GM12878 (cell line): ENCODE data around the gene TLCD3B. TPM values are rescaled to one million over a fixed set of nuclear protein-coding genes. Genes with fewer than 3 reads are reported as not detected.
"Not testable (repeated sequence)": the region's sequence is repeated elsewhere in the genome, so short reads cannot be mapped to it uniquely, and the experiment has no call there.

Experiments used
- ATAC-seq: fragments of 200-7000 bp; cut with Tn5 transposase; 3 replicates; pipeline ENCODE4 v1.9.1; 2020; ENCODE audit warnings: mild to moderate bottlenecking, moderate library complexity
- BruUV-seq: library from RNA; stranded (reverse); fragments of 400-500 nt; replicated peaks from 2 replicates; lab custom pipeline; 2021; lab: Mats Ljungman, UMichigan
- CTCF ChIA-PET: fragments of 300-600 bp; sonication (Branson Sonifier 250); formaldehyde crosslinking; extraction: SDS; loops from one replicate; lab custom pipeline; 2021; ENCODE audit warnings: inconsistent platforms; lab: Yijun Ruan, JAX
- POLR2A ChIA-PET: fragments of 350-600 bp; formaldehyde crosslinking; extraction: SDS; loops from one replicate; lab custom pipeline; 2021; ENCODE audit warnings: inconsistent platforms; lab: Charles Lee
- RAD21 ChIA-PET: fragments of 300-600 bp; sonication (Branson Sonifier 250); formaldehyde crosslinking; loops from one replicate; lab custom pipeline; 2023; ENCODE audit warnings: antibody characterized with exemption; ENCODE audit not compliant: unreplicated experiment; lab: Charles Lee
- SMC1A ChIA-PET: fragments of 300-600 bp; sonication (Branson Sonifier 250); formaldehyde crosslinking; loops from one replicate; lab custom pipeline; 2023; ENCODE audit not compliant: unreplicated experiment, uncharacterized antibody; lab: Charles Lee
- DNase-seq: peaks from one replicate; pipeline ENCODE4 v3.0.0-alpha.2; 2011; ENCODE audit warnings: low read depth, low spot score
- FAIRE-seq: peaks from 3 replicates; lab custom pipeline; 2011; peaks lifted over from hg19 to GRCh38; lab: Jason Lieb, UNC
- H2AFZ ChIP-seq: 2 replicates; pipeline ENCODE4 v1.6.0; 2011; ENCODE audit warnings: low read depth, low read length, control low read depth; ENCODE audit not compliant: control insufficient read depth
- H3K27ac ChIP-seq: 2 replicates; pipeline ENCODE4 v1.5.1; 2011; ENCODE audit warnings: control low read depth; ENCODE audit not compliant: control insufficient read depth, insufficient read depth
- H3K27me3 ChIP-seq, 2 experiments: replicated peaks in 1 of 2; 2 replicates each; pipeline versions ENCODE4 v1.6.0 to v1.6.1; 2011; ENCODE audit warnings: low read length in 1 of 2; ENCODE audit not compliant: control insufficient read depth in 2 of 2, insufficient read depth in 2 of 2
- H3K36me3 ChIP-seq, 2 experiments: 2 replicates each; pipeline ENCODE4 v1.5.1; 2011; ENCODE audit warnings: low read length in 1 of 2; ENCODE audit not compliant: control insufficient read depth in 2 of 2, insufficient read depth in 2 of 2
- H3K4me1 ChIP-seq: 2 replicates; pipeline ENCODE4 v1.6.1; 2011; ENCODE audit warnings: mild to moderate bottlenecking, low read length, moderate library complexity, mixed read lengths; ENCODE audit not compliant: control insufficient read depth, insufficient read depth
- H3K4me2 ChIP-seq: 2 replicates; pipeline ENCODE4 v1.6.0; 2011; ENCODE audit warnings: control low read depth; ENCODE audit not compliant: control insufficient read depth, insufficient read depth
- H3K4me3 ChIP-seq: fragments of 200-600 bp; sonication (generic); 2 replicates; pipeline ENCODE4 v1.5.1; 2016
- H3K79me2 ChIP-seq: 2 replicates; pipeline ENCODE4 v1.6.0; 2011; ENCODE audit warnings: low read length; ENCODE audit not compliant: control insufficient read depth, insufficient read depth
- H3K9ac ChIP-seq: 2 replicates; pipeline ENCODE4 v1.8.0; 2011; ENCODE audit warnings: low read length, control low read depth, mixed read lengths; ENCODE audit not compliant: control insufficient read depth, insufficient read depth
- H3K9me3 ChIP-seq: replicated peaks from 3 replicates; pipeline ENCODE4 v1.5.1; 2011; ENCODE audit warnings: mild to moderate bottlenecking, low read length; ENCODE audit not compliant: control insufficient read depth, insufficient read depth
- H4K20me1 ChIP-seq: 2 replicates; pipeline ENCODE4 v1.6.0; 2011; ENCODE audit not compliant: control insufficient read depth, insufficient read depth
- LARP7 ChIP-seq: fragments of 450-650 bp; IDR thresholded peaks from 2 replicates; pipeline ENCODE4 v1.6.1; 2017; ENCODE audit warnings: mild to moderate bottlenecking
- RAD21 ChIP-seq: IDR thresholded peaks from 2 replicates; pipeline ENCODE4 v1.6.1; 2011; ENCODE audit warnings: mild to moderate bottlenecking, low read depth, low read length, moderate library complexity; ENCODE audit not compliant: insufficient read depth
- WGBS: methylation state at CpG from one replicate; pipeline ENCODE4 v1.1.6; 2016; ENCODE audit warnings: low lambda C conversion rate; ENCODE audit not compliant: insufficient replicate concordance, insufficient coverage; ENCODE audit errors: missing lambda C conversion rate; 5-methylcytosine and 5-hydroxymethylcytosine counted together
- in situ Hi-C: fragments of 300-500 bp; cut with MboI; formaldehyde crosslinking; loops from 9 replicates; pipeline ENCODE4 v1.14.3; 2018; ENCODE audit warnings: mixed read lengths
- intact Hi-C: fragments of 100-400 bp; cut with micrococcal nuclease; formaldehyde crosslinking; loops from one replicate; pipeline ENCODE4 v1.14.2; 2022; ENCODE audit not compliant: unreplicated experiment
- polyA plus RNA-seq, 11 experiments: library from polyadenylated mRNA; depleted of rRNA in 4 of 11; unstranded in 6 of 11; stranded (reverse) in 5 of 11; fragments of >200 nt; fragmentation: Nextera tagmentation in 4 of 11; fragmentation: Illumina TruSeq in 1 of 11; extraction: Ambion mirVana in 4 of 11; extraction: Trizol in 1 of 11; gene quantifications; 1 replicate in 1 of 11; 2 replicates in 10 of 11; pipeline versions ENCODE4 v1.2.1 to v1.2.3, GENCODE V29; 2011 to 2016; ENCODE audit warnings: inconsistent platforms in 2 of 11, missing spikeins in 2 of 11, low read depth in 1 of 11
- total RNA-seq, 4 experiments: library from RNA; depleted of rRNA in 3 of 4; stranded (reverse); fragments of >200 nt in 3 of 4; fragmentation: Illumina TruSeq in 1 of 4; extraction: Trizol in 1 of 4; gene quantifications; 2 replicates each; pipeline versions ENCODE4 v1.2.1 to v1.2.3, GENCODE V29; 2013 to 2021
- TF ChIP-seq, protein P1 (sequence below), 3 experiments: IDR thresholded peaks in 2 of 3; conservative IDR thresholded peaks in 1 of 3; 2 replicates each; pipeline ENCODE4 v1.5.1; 2011; ENCODE audit warnings: low read depth in 3 of 3, low read length in 3 of 3, mild to moderate bottlenecking in 3 of 3, control low read depth in 2 of 3, moderate library complexity in 2 of 3, inconsistent platforms in 1 of 3, mixed read lengths in 1 of 3; ENCODE audit not compliant: control insufficient read depth in 2 of 3, insufficient read depth in 1 of 3; ENCODE audit errors: extremely low read depth in 1 of 3
- TF ChIP-seq, protein P2 (sequence below): fragments of 450-650 bp; IDR thresholded peaks from 2 replicates; pipeline ENCODE4 v1.6.1; 2017; ENCODE audit warnings: mild to moderate bottlenecking

Gene TLCD3B
- total and polyA plus RNA-seq, 10 of the 15 experiments (the other 5 are each of a cell fraction or from before 2014, with no cell fraction given): 0.05 to 0.51 (median 0.18) TPM; not detected in 4

DNA sequence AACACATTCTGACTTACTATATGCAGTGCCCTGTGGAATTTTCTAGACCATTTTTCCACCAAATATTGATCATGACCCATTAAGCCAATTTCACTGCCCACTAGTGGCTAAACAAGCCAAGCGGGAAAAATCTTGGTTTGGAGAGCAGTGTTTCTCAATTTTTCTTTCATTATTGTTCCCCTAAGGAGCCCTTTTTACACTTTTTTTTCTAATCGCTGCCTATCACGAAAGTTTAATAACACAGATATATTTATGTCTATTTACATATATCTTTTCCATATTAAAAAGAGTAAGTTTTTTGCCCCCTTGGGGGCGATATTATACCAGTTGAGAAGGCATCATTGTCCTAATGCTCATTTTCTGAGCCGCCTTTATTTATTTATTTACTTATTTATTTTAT is 10.8 kb upstream of the TLCD3B start:
- Histone ChIP-seq H3K79me2 (no peaks in the 10 kb centered on the region), H4K20me1 (no peaks in the 10 kb centered on the region), H3K9ac (no peak overlapping the region), H3K27ac (no peak overlapping the region), H3K27me3 (no peaks in the 10 kb centered on the region), H2AFZ (no peak overlapping the region), H3K4me1 (no peaks in the 10 kb centered on the region), H3K36me3 (no peaks in the 10 kb centered on the region), H3K9me3 (no peaks in the 10 kb centered on the region), H3K4me3 (no peak overlapping the region), H3K4me2 (no peak overlapping the region)
- DNase-seq (no peak), ATAC-seq (no peak), FAIRE-seq (no peak)
- intact Hi-C loops (no loop called here), in situ Hi-C loops (no loop called here)
- ChIA-PET RAD21 (no interaction called here), CTCF (interaction anchor here (0.9 to 4.5 kb wide), 4 partner anchors 9 to 50 kb away, joined by 3 to 24 read pairs (median 7); partner anchors contain the start of gene TBX6), SMC1A (no interaction called here), POLR2A (interaction anchor here (0.6 to 0.8 kb wide), 2 partner anchors 49 to 166 kb away, joined by 3 to 6 read pairs; no protein-coding TSS in a partner anchor)
- BruUV-seq: no TSS peak
- TF ChIP-seq RAD21 (peak; percentile 47), LARP7 (no peak)
- TF ChIP-seq, protein P1, sequence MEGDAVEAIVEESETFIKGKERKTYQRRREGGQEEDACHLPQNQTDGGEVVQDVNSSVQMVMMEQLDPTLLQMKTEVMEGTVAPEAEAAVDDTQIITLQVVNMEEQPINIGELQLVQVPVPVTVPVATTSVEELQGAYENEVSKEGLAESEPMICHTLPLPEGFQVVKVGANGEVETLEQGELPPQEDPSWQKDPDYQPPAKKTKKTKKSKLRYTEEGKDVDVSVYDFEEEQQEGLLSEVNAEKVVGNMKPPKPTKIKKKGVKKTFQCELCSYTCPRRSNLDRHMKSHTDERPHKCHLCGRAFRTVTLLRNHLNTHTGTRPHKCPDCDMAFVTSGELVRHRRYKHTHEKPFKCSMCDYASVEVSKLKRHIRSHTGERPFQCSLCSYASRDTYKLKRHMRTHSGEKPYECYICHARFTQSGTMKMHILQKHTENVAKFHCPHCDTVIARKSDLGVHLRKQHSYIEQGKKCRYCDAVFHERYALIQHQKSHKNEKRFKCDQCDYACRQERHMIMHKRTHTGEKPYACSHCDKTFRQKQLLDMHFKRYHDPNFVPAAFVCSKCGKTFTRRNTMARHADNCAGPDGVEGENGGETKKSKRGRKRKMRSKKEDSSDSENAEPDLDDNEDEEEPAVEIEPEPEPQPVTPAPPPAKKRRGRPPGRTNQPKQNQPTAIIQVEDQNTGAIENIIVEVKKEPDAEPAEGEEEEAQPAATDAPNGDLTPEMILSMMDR (IDR thresholded peaks at IDR 0.05 in 2 of 3, conservative IDR thresholded peaks at IDR 0.05 in 1 of 3; ENCODE audit: control insufficient read depth in 2 of 3, extremely low read depth in 1 of 3, insufficient read depth in 1 of 3, low read depth in 3 of 3, low read length in 3 of 3): peak; percentile 6 to 29 (median 24); a peak in 3 of 6 replicates
- TF ChIP-seq, protein P2, sequence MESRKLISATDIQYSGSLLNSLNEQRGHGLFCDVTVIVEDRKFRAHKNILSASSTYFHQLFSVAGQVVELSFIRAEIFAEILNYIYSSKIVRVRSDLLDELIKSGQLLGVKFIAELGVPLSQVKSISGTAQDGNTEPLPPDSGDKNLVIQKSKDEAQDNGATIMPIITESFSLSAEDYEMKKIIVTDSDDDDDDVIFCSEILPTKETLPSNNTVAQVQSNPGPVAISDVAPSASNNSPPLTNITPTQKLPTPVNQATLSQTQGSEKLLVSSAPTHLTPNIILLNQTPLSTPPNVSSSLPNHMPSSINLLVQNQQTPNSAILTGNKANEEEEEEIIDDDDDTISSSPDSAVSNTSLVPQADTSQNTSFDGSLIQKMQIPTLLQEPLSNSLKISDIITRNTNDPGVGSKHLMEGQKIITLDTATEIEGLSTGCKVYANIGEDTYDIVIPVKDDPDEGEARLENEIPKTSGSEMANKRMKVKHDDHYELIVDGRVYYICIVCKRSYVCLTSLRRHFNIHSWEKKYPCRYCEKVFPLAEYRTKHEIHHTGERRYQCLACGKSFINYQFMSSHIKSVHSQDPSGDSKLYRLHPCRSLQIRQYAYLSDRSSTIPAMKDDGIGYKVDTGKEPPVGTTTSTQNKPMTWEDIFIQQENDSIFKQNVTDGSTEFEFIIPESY: peak; percentile 94
- 27% methylated on average over 5 of the region's 5 CpGs for WGBS

DNA sequence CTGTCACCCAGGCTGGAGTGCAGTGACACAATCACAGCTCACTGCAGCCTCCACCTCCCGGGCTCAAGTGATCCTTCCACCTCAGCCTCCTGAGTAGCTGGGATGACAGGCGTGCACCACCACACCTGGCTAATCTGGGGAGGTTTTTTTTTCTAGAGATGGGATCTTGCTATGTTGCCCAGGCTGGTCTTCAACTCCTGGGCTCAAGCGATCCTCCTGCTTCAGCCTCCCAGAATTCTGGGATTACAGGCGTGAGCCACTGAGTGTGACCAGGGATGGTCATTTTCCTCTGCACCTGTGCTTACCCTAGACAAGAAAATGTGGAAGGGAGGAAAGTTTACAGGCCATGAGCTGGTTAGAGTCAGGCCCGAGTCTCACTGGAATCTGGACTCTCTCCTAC is 9.6 kb upstream of the TLCD3B start:
- ChIA-PET CTCF (interaction anchor here (1.1 to 4.5 kb wide), 2 partner anchors 15 to 51 kb away, joined by 4 to 24 read pairs; partner anchors contain the start of gene TBX6), POLR2A (interaction anchor here (1.0 kb wide), 1 partner anchor 17 kb away, joined by 3 read pairs; no protein-coding TSS in a partner anchor)
- H2AFZ ChIP-seq, H3K27ac ChIP-seq, BruUV-seq, in situ Hi-C loops, H3K4me2 ChIP-seq, DNase-seq, H4K20me1 ChIP-seq, H3K4me1 ChIP-seq, H3K79me2 ChIP-seq, H3K9me3 ChIP-seq, SMC1A ChIA-PET, H3K36me3 ChIP-seq, ATAC-seq, RAD21 ChIA-PET, H3K27me3 ChIP-seq, H3K4me3 ChIP-seq, intact Hi-C loops, H3K9ac ChIP-seq, FAIRE-seq: not testable (repeated sequence)
- WGBS: 18% methylated on average over 5 of the region's 5 CpGs
